Umbilical cord (tissue), 2 donors: ENCODE results near the gene MAGED2. TPM values are rescaled to one million over a fixed set of nuclear protein-coding genes. Genes with fewer than 3 reads are reported as not detected.
A peak's percentile ranks its signal among the peaks of the same experiment; 100 is the strongest.
"Not testable (repeated sequence)": the region's sequence is repeated elsewhere in the genome, so short reads cannot be mapped to it uniquely, and the experiment has no call there.

Experiments used
- DNase-seq: peaks from one replicate; pipeline ENCODE4 v3.0.0-alpha.2; 2015; ENCODE audit warnings: low spot score
- total RNA-seq: library from RNA; depleted of rRNA; stranded (reverse); fragments of >200 nt; gene quantifications from one replicate; pipeline ENCODE4 v1.2.3, GENCODE V29; 2014; ENCODE audit warnings: low replicate concordance; ENCODE audit not compliant: insufficient read depth

Gene MAGED2
- 443 TPM for total RNA-seq

- peak; percentile 78 for DNase-seq
Measured at GRCh38 chrX:54807524-54808108, at the start of gene MAGED2. MAGED2 (plus strand) TSS chrX:54807745; CDS start chrX:54809332, 1,587 bp downstream.

- DNase-seq, result no peak
Measured at GRCh38 chrX:54758114-54759055, 49.2 kb upstream of the MAGED2 start.

- DNase-seq, result peak; percentile 89
Measured at GRCh38 chrX:54774391-54775094, 33.0 kb upstream of the MAGED2 start.

- no peak for DNase-seq
Measured at GRCh38 chrX:54776061-54776460, 31.5 kb upstream of the MAGED2 start.

GRCh38 chrX:54776987-54777672 lies 30.4 kb upstream of the MAGED2 start:
- no peak for DNase-seq

GRCh38 chrX:54785901-54786300 lies 21.6 kb upstream of the MAGED2 start:
- DNase-seq, result no peak

GRCh38 chrX:54786967-54787366 lies 20.6 kb upstream of the MAGED2 start:
- DNase-seq, result no peak

GRCh38 chrX:54788446-54788845 lies 19.1 kb upstream of the MAGED2 start:
- no peak for DNase-seq

- not testable (repeated sequence) for DNase-seq
Measured at GRCh38 chrX:54789405-54789804, 18.1 kb upstream of the MAGED2 start.

GRCh38 chrX:54794028-54794427 lies 13.5 kb upstream of the MAGED2 start:
- peak; percentile 34 for DNase-seq

- DNase-seq, result no peak
Measured at GRCh38 chrX:54794795-54795194, 12.8 kb upstream of the MAGED2 start.

- DNase-seq, result peak; percentile 21
Measured at GRCh38 chrX:54798137-54798536, 9.4 kb upstream of the MAGED2 start, which contains the start of gene ITIH6. ITIH6 (minus strand) TSS chrX:54798255; CDS start chrX:54798210, 45 bp downstream.

- DNase-seq, result no peak
Measured at GRCh38 chrX:54799046-54799445, 8.5 kb upstream of the MAGED2 start.

GRCh38 chrX:54808109-54808604 lies 612 bp downstream of the MAGED2 start:
- DNase-seq, result peak; percentile 84

GRCh38 chrX:54808605-54809483 lies 1.3 kb downstream of the MAGED2 start:
- DNase-seq, result peak; percentile 99

- no peak for DNase-seq
Measured at GRCh38 chrX:54810532-54810931, 3.0 kb downstream of the MAGED2 start.

GRCh38 chrX:54811301-54811885 lies 3.8 kb downstream of the MAGED2 start:
- no peak for DNase-seq

GRCh38 chrX:54812306-54812705 lies 4.8 kb downstream of the MAGED2 start:
- DNase-seq, result no peak

- DNase-seq, result peak; percentile 32
Measured at GRCh38 chrX:54817220-54817820, 9.8 kb downstream of the MAGED2 start.
